Mesendoderm (in vitro differentiated cells): ENCODE results near the gene UFD1.

ENCODE experiments used
- DNase-seq: peaks from one replicate; pipeline ENCODE4 v3.0.0; 2013
- H2AK5ac ChIP-seq: 2 replicates; pipeline ENCODE4 v1.6.1; 2013; ENCODE audit warnings: low read length, inconsistent platforms
- H2BK120ac ChIP-seq: 2 replicates; pipeline ENCODE4 v1.6.1; 2013; ENCODE audit warnings: low read depth, mild to moderate bottlenecking, low read length, moderate library complexity, mixed read lengths
- H2BK15ac ChIP-seq: replicated peaks from 2 replicates; pipeline ENCODE4 v1.6.1; 2013; ENCODE audit warnings: low read depth, mild to moderate bottlenecking, moderate library complexity
- H2BK5ac ChIP-seq: 2 replicates; pipeline ENCODE4 v1.6.1; 2013; ENCODE audit warnings: low read length, inconsistent platforms
- H3K18ac ChIP-seq: 2 replicates; pipeline ENCODE4 v1.6.1; 2013; ENCODE audit warnings: mild to moderate bottlenecking, low read length, mixed read lengths
- H3K23ac ChIP-seq: one replicate; pipeline ENCODE4 v1.6.1; 2013; ENCODE audit warnings: low read length
- H3K27ac ChIP-seq: 2 replicates; pipeline ENCODE4 v1.5.1; 2013; ENCODE audit warnings: low read depth, mild to moderate bottlenecking, inconsistent platforms, low read length, moderate library complexity
- H3K27me3 ChIP-seq: 2 replicates; pipeline ENCODE4 v1.6.1; 2013; ENCODE audit warnings: low read length, control low read depth, mild to moderate bottlenecking, inconsistent platforms; ENCODE audit not compliant: insufficient read depth, poor library complexity
- H3K36me3 ChIP-seq: 2 replicates; pipeline ENCODE4 v1.6.1; 2013; ENCODE audit warnings: low read length, inconsistent platforms; ENCODE audit not compliant: control insufficient read depth, insufficient read depth
- H3K4ac ChIP-seq: one replicate; pipeline ENCODE4 v1.6.1; 2013; ENCODE audit warnings: low read depth, mild to moderate bottlenecking, low read length, moderate library complexity
- H3K4me1 ChIP-seq: 2 replicates; pipeline ENCODE4 v1.6.1; 2013; ENCODE audit warnings: low read depth, low read length, inconsistent platforms; ENCODE audit not compliant: control insufficient read depth
- H3K4me2 ChIP-seq: 2 replicates; pipeline ENCODE4 v1.6.1; 2013; ENCODE audit warnings: low read length
- H3K4me3 ChIP-seq: 2 replicates; pipeline ENCODE4 v1.5.1; 2013; ENCODE audit warnings: mild to moderate bottlenecking, low read length
- H3K56ac ChIP-seq: one replicate; pipeline ENCODE4 v1.6.1; 2013; ENCODE audit warnings: low read length
- H3K79me1 ChIP-seq: 2 replicates; pipeline ENCODE4 v1.6.1; 2013; ENCODE audit warnings: low read length, inconsistent platforms
- H3K79me2 ChIP-seq: 2 replicates; pipeline ENCODE4 v1.6.1; 2013; ENCODE audit warnings: mild to moderate bottlenecking, low read length; ENCODE audit not compliant: control insufficient read depth, insufficient read depth
- H3K9ac ChIP-seq: 2 replicates; pipeline ENCODE4 v1.6.1; 2013; ENCODE audit warnings: low read length, inconsistent platforms
- H4K5ac ChIP-seq: one replicate; pipeline ENCODE4 v1.6.1; 2013; ENCODE audit warnings: low read length
- H4K8ac ChIP-seq: one replicate; pipeline ENCODE4 v1.6.1; 2013; ENCODE audit warnings: low read depth, mild to moderate bottlenecking, control low read depth, low read length, moderate library complexity
- WGBS: extraction: QIAGEN DNeasy Blood & Tissue Kit; methylation state at CpG from one replicate; pipeline ENCODE4 v1.1.7; 2013; ENCODE audit warnings: low lambda C conversion rate, missing lambda C conversion rate; ENCODE audit not compliant: insufficient coverage; ENCODE audit errors: extremely low coverage; 5-methylcytosine and 5-hydroxymethylcytosine counted together

The UFD1 gene

DNA sequence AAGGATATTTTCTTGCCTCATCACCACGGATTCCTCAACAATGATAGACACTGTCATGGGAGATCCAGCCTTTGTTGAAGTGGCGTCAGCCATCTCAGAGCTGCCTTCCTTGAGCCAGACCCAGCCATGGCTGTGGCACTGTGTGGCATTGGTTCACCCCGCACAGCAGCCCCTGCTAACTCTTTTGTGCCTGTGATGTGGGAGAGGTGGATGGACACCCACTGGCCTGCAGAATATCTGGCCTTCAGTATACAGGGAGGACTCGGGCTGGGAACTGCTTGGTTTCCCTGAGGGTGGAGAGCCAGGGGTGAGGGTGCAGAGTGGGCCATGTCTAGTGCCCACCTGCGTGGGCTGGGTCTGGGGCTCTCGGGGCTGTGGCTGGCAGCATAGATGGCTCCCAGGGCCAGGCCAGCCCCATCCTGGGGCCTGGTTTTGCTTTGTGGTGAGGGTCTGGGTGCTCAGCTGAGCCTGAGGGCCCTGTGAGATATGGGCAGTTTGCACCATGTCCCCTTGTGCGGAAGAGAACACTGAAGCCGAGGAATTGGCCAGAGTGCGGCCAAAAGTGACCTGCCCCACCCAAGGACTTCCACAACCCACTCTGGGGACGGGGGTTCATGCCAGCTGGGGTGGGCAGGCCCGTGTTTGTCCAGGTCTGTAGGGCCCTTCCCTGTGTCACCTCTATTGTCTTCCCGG, 39.1 kb upstream of the UFD1 start:
- H3K4me2 ChIP-seq = no peak overlapping the region
- H4K5ac ChIP-seq = no peak overlapping the region
- peaks cover 1% of the 10 kb centered on the region for H3K36me3 ChIP-seq
- no peak overlapping the region for H2AK5ac ChIP-seq
- H3K23ac ChIP-seq = no peak overlapping the region
- no peak overlapping the region for H2BK120ac ChIP-seq
- H3K27me3 ChIP-seq = no peaks in the 10 kb centered on the region
- H3K9ac ChIP-seq = no peak overlapping the region
- no peaks in the 10 kb centered on the region for H3K79me2 ChIP-seq
- H3K4ac ChIP-seq = no peak overlapping the region
- H3K27ac ChIP-seq = no peak overlapping the region
- DNase-seq = no peak
- no peak overlapping the region for H3K18ac ChIP-seq
- WGBS = no CpG with 5 or more reads among the region's 12 CpGs
- H3K79me1 ChIP-seq = no peaks in the 10 kb centered on the region
- H4K8ac ChIP-seq = no peak overlapping the region
- no peak overlapping the region for H3K56ac ChIP-seq
- H3K4me1 ChIP-seq = no peaks in the 10 kb centered on the region
- no peak overlapping the region for H3K4me3 ChIP-seq
- H2BK15ac ChIP-seq = no peak overlapping the region
- no peak overlapping the region for H2BK5ac ChIP-seq

DNA sequence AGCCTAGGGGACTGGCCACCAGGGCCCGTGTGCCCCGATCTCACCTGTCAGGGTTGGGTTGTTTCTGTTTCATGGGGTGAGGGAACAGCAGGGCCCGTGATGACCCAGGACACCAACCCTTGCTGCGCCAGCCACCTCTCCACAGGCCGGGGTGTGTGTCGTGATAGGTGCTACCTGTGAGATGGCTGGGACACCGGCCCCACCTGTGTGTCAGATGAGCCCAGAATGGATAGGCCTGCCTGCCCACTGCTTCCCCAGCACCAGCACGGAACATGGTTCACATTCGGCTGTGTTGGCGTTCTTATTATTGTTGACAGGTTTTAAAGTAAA, 38.1 kb upstream of the UFD1 start:
- no peak overlapping the region for H2AK5ac ChIP-seq
- no peaks in the 10 kb centered on the region for H3K79me2 ChIP-seq
- H4K8ac ChIP-seq = no peak overlapping the region
- WGBS = no CpG with 5 or more reads among the region's 10 CpGs
- peaks cover 1% of the 10 kb centered on the region for H3K36me3 ChIP-seq
- no peak overlapping the region for H3K4me3 ChIP-seq
- H3K18ac ChIP-seq = no peak overlapping the region
- H3K9ac ChIP-seq = no peak overlapping the region
- no peak overlapping the region for H3K4ac ChIP-seq
- no peak overlapping the region for H3K23ac ChIP-seq
- H2BK15ac ChIP-seq = no peak overlapping the region
- H3K27me3 ChIP-seq = no peaks in the 10 kb centered on the region
- H3K79me1 ChIP-seq = no peaks in the 10 kb centered on the region
- H3K56ac ChIP-seq = no peak overlapping the region
- no peak for DNase-seq
- no peak overlapping the region for H2BK5ac ChIP-seq
- H2BK120ac ChIP-seq = no peak overlapping the region
- no peaks in the 10 kb centered on the region for H3K4me1 ChIP-seq
- no peak overlapping the region for H3K4me2 ChIP-seq
- H3K27ac ChIP-seq = no peak overlapping the region
- no peak overlapping the region for H4K5ac ChIP-seq

DNA sequence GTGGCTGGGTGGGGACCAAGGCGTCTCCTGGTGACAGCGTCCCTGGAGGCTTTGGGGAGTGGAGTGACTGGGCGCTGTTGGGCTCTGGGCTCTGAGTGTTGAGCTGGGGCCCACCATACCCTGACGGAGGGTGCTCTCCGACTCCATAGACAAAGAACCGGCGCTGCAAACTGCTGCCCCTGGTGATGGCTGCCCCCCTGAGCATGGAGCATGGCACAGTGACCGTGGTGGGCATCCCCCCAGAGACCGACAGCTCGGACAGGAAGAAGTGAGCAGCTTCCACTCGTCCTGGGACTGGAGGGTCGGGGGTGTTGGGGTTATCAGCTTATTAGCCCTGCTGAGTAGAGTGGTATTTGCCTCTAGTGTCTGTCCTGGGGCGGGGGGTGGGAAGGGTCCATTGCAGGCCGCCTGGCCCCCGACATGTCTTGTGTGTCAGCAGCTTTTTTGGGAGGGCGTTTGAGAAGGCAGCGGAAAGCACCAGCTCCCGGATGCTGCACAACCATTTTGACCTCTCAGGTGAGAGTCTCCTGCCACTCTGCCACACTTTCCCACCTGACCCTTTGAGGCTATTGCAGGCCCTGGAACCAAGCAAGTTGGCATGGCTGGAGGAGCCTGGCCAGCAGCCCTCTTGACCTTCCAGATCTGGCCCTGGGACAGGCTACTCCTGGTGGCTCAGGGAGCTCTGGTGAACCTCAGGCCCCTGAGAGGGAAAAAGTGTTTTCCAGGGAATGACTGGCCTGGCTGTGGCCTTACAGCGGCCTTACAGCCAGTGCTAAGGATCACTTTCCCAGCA, 37.6 kb upstream of the UFD1 start:
- Histone ChIP-seq H3K18ac (no peak overlapping the region), H3K4me1 (no peaks in the 10 kb centered on the region), H3K9ac (no peak overlapping the region), H2BK15ac (no peak overlapping the region), H3K4ac (no peak overlapping the region), H3K27me3 (no peaks in the 10 kb centered on the region), H3K23ac (no peak overlapping the region), H3K4me3 (no peak overlapping the region), H3K56ac (no peak overlapping the region), H3K4me2 (no peak overlapping the region), H3K79me2 (no peaks in the 10 kb centered on the region), H3K79me1 (no peaks in the 10 kb centered on the region), H2BK120ac (no peak overlapping the region), H3K36me3 (peaks cover 1% of the 10 kb centered on the region), H2BK5ac (no peak overlapping the region), H4K8ac (no peak overlapping the region), H3K27ac (no peak overlapping the region), H2AK5ac (no peak overlapping the region), H4K5ac (no peak overlapping the region)
- WGBS = no CpG with 5 or more reads among the region's 19 CpGs
- no peak for DNase-seq

DNA sequence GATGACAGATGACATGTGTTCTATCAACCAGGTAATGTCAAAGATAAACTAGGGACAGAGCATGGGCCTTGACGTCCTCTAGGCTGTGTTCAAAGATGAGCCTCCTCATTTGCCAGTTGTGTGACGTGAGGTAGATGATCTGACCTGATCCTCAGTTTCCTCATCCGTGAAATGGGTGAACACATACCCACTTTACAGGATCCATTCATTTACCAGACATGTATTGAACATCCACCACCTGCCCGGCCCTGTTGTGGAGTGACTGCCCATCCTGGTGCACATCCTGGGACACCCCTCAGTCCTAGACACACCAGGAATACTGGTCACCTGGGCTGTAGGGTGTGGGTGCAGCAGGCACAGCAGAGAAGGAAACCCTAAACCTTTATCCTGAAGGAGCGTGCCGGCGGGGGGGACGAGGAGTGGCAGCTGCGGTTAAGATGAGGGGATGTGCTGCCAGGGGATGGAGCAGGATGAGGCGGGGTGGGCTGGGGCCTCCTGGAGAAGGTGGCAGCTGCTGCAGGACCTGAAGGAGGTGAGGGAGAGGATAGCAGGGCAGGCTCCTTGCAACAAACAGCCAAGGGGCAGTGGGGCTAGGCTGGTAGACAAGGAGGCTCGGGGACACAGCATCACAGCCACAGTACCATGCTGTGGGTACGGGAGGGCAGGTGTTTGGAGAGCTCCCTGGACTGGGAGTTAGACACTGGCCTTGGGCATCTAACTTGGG, 36.8 kb upstream of the UFD1 start:
- H3K79me2 ChIP-seq = no peaks in the 10 kb centered on the region
- no peak overlapping the region for H3K9ac ChIP-seq
- no CpG with 5 or more reads among the region's 12 CpGs for WGBS
- H3K18ac ChIP-seq = no peak overlapping the region
- no peak overlapping the region for H2BK5ac ChIP-seq
- no peak overlapping the region for H2BK15ac ChIP-seq
- H3K4ac ChIP-seq = no peak overlapping the region
- no peak overlapping the region for H3K56ac ChIP-seq
- no peaks in the 10 kb centered on the region for H3K4me1 ChIP-seq
- no peak overlapping the region for H3K4me3 ChIP-seq
- H2AK5ac ChIP-seq = no peak overlapping the region
- no peak overlapping the region for H3K23ac ChIP-seq
- no peak overlapping the region for H4K8ac ChIP-seq
- H3K27ac ChIP-seq = no peak overlapping the region
- H3K79me1 ChIP-seq = no peaks in the 10 kb centered on the region
- peaks cover 1% of the 10 kb centered on the region for H3K36me3 ChIP-seq
- DNase-seq = no peak
- H4K5ac ChIP-seq = no peak overlapping the region
- no peak overlapping the region for H3K4me2 ChIP-seq
- no peak overlapping the region for H2BK120ac ChIP-seq
- H3K27me3 ChIP-seq = no peaks in the 10 kb centered on the region

DNA sequence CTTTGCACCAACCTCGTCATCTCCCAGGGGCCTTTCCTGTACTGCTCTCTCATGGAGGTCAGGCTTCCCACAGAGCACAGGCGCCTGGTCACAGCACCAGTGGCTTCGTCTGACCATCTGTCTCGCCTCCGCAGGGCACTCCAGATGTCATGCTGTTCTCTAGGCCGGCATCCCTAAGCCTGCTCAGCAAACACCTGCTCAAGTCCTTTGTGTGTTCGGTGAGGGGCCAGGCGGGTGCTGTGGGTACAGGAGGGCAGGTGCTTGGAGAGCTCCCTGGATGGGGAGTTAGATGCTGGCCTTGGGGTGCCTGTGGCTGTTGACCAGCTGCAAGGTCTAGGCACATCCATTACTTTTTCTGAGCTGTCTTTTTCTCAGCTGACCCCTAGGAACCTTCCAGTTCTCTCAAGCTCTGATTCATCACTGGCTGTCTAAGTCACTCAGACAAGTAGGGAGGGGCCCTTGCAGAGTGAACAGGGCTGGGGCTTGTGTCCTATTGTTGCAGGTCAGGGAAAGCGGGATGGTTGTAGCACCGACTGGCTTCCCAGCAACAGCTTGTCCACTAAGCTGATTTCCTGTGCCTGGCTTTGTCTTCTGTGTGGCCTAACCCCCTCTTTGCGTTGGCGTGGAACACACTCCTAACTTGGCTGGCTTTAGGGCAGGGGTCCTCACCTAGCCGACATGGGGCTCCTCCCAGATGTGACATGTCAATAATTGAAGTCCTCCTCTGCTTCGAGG, 36.0 kb upstream of the UFD1 start:
- no peak overlapping the region for H3K4me3 ChIP-seq
- no peak overlapping the region for H4K5ac ChIP-seq
- H3K18ac ChIP-seq = no peak overlapping the region
- WGBS = no CpG with 5 or more reads among the region's 14 CpGs
- no peak overlapping the region for H2AK5ac ChIP-seq
- H3K4ac ChIP-seq = no peak overlapping the region
- H3K9ac ChIP-seq = no peak overlapping the region
- no peaks in the 10 kb centered on the region for H3K4me1 ChIP-seq
- H3K23ac ChIP-seq = no peak overlapping the region
- H3K56ac ChIP-seq = no peak overlapping the region
- H3K36me3 ChIP-seq = peaks cover 1% of the 10 kb centered on the region
- H3K27ac ChIP-seq = no peak overlapping the region
- DNase-seq = no peak
- no peaks in the 10 kb centered on the region for H3K79me1 ChIP-seq
- H2BK15ac ChIP-seq = no peak overlapping the region
- H2BK120ac ChIP-seq = no peak overlapping the region
- H3K27me3 ChIP-seq = no peaks in the 10 kb centered on the region
- no peak overlapping the region for H2BK5ac ChIP-seq
- no peak overlapping the region for H3K4me2 ChIP-seq
- H4K8ac ChIP-seq = no peak overlapping the region
- H3K79me2 ChIP-seq = no peaks in the 10 kb centered on the region
